Testis (tissue), 2 donors: ENCODE measurements around the gene NFATC3.

ENCODE experiments used
- POLR2A ChIP-seq: fragments of 450-650 bp; IDR thresholded peaks from one replicate; pipeline ENCODE4 v1.6.1; 2017; ENCODE audit warnings: antibody characterized with exemption, mild to moderate bottlenecking, moderate library complexity
- TF ChIP-seq, protein P1 (sequence below), 3 experiments: fragments of 450-650 bp in 2 of 3; fragments of 200-600 bp in 1 of 3; sonication (generic) in 1 of 3; IDR thresholded peaks; one replicate each; pipeline ENCODE4 v1.5.1; 2016 to 2019; ENCODE audit warnings: antibody characterized with exemption in 3 of 3, mild to moderate bottlenecking in 2 of 3, moderate library complexity in 1 of 3

DNA sequence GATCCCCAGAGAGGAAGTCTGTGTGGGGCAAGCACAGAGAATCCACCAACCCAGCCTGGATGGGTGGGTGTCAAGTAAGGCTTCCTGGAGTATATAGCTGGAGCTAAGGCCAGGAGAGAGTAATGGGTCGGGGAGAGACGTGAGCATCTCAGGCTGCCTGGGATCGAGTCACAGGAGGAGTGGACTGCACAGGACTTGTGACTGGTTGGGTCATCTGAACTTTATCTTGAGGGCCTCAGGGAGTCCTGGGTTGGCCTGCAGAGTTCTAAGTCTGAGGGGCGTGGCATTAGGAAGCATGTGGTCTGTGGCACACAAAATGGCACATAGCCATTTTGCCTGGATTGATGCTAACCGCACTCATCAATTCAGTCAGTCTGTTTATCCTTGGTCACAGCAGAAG lies 161.5 kb downstream of the NFATC3 start:
- TF ChIP-seq, protein P1, sequence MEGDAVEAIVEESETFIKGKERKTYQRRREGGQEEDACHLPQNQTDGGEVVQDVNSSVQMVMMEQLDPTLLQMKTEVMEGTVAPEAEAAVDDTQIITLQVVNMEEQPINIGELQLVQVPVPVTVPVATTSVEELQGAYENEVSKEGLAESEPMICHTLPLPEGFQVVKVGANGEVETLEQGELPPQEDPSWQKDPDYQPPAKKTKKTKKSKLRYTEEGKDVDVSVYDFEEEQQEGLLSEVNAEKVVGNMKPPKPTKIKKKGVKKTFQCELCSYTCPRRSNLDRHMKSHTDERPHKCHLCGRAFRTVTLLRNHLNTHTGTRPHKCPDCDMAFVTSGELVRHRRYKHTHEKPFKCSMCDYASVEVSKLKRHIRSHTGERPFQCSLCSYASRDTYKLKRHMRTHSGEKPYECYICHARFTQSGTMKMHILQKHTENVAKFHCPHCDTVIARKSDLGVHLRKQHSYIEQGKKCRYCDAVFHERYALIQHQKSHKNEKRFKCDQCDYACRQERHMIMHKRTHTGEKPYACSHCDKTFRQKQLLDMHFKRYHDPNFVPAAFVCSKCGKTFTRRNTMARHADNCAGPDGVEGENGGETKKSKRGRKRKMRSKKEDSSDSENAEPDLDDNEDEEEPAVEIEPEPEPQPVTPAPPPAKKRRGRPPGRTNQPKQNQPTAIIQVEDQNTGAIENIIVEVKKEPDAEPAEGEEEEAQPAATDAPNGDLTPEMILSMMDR (IDR thresholded peaks at IDR 0.05) = no peak
- TF ChIP-seq POLR2A = no peak
